Fibroblast of the aortic adventitia (primary cell): ENCODE results near the gene RHO. TPM values are rescaled to one million over a fixed set of nuclear protein-coding genes. Genes with fewer than 3 reads are reported as not detected.
A peak's percentile ranks its signal among the peaks of the same experiment; 100 is the strongest.

ENCODE experiments used
- DNase-seq: peaks from one replicate; pipeline ENCODE4 v3.0.0-alpha.2; 2010; ENCODE audit warnings: low read depth
- H3K4me3 ChIP-seq: 2 replicates; pipeline ENCODE4 v1.5.1; 2011; ENCODE audit warnings: low read depth, mild to moderate bottlenecking, control low read depth, low read length, moderate library complexity
- CTCF ChIP-seq: IDR thresholded peaks from 2 replicates; pipeline ENCODE4 v1.5.1; 2011; ENCODE audit warnings: mild to moderate bottlenecking, low read length, control low read depth, inconsistent platforms; ENCODE audit not compliant: insufficient read depth
- total RNA-seq: library from RNA; depleted of rRNA; stranded (reverse); fragments of >200 nt; gene quantifications from 2 replicates; pipeline ENCODE4 v1.2.3, GENCODE V29; 2012; ENCODE audit warnings: low replicate concordance

The RHO gene
- total RNA-seq, 1 donor = not detected

GRCh38 chr3:129554356-129555152 is 26.1 kb downstream of the RHO start:
- TF ChIP-seq CTCF = no peak
- DNase-seq = no peak

GRCh38 chr3:129555153-129555550 is 26.7 kb downstream of the RHO start:
- no peak overlapping the region for H3K4me3 ChIP-seq
- DNase-seq = no peak
- TF ChIP-seq CTCF = no peak

More at GRCh38 chr3:129554356-129555152, 26.1 kb downstream of the RHO start:
- H3K4me3 ChIP-seq = no peak overlapping the region

GRCh38 chr3:129555616-129556357 is 27.3 kb downstream of the RHO start:
- no peak overlapping the region for H3K4me3 ChIP-seq
- no peak for TF ChIP-seq CTCF
- no peak for DNase-seq

GRCh38 chr3:129556358-129556695 is 27.9 kb downstream of the RHO start:
- no peak for DNase-seq
- TF ChIP-seq CTCF = no peak
- no peak overlapping the region for H3K4me3 ChIP-seq

GRCh38 chr3:129556890-129557547 is 28.6 kb downstream of the RHO start:
- no peak for DNase-seq
- no peak for TF ChIP-seq CTCF

GRCh38 chr3:129557548-129557894 is 29.1 kb downstream of the RHO start:
- no peak for TF ChIP-seq CTCF
- peak; percentile 44 for DNase-seq
- no peak overlapping the region for H3K4me3 ChIP-seq

More at GRCh38 chr3:129556890-129557547, 28.6 kb downstream of the RHO start:
- no peak overlapping the region for H3K4me3 ChIP-seq
